NCI-H1092 (cell line): ENCODE data around the gene INTS15.
"Not testable (repeated sequence)": the region's sequence is repeated elsewhere in the genome, so short reads cannot be mapped to it uniquely, and the experiment has no call there.

Experiments used
- DNase-seq: peaks from one replicate; lab custom pipeline; 2025; lab: John Stamatoyannopoulos, UW

INTS15 gene

DNA sequence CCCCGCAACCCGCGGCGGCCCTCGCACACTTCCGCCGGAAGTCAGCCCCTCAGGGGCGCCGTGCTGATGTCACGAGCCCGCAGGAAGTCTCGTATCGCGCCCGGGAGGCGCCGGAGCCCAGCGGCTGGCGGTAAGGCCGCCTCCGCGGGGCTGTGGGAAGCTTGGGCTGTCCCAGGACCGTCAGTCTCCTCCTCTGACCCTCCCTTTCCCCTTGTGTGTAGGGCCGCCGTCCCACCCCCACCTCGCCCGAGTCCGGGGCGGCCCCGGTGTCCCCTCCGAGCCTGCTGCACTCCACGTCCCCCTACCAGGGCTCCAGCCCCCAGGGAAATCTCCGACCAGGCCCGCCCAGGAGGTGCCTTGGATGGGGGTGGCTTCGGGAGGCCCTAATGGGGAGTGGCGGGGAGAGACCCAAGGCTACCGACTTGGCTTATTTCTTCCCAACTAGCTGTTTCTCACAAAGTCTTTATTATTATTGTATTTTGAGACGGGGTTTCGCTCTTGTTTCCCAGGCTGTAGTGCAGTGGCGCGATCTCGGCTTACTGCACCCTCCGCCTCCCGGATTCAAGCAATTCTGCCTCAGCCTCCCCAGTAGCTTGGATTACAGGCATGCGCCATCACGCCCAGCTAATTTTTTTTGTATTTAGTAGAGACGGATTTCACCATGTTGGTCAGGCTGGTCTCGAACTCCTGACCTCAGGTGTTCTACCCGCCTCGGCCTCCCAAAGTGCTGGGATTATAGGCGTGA, 12.3 kb upstream of the INTS15 start, which contains the start of gene ZDHHC4:
Gene ZDHHC4, plus strand, starts transcription at position 86 of the 745 bp plus-strand sequence. CDS start 3,108 bp downstream, outside the sequence.
- DNase-seq, result peak; percentile 94

DNA sequence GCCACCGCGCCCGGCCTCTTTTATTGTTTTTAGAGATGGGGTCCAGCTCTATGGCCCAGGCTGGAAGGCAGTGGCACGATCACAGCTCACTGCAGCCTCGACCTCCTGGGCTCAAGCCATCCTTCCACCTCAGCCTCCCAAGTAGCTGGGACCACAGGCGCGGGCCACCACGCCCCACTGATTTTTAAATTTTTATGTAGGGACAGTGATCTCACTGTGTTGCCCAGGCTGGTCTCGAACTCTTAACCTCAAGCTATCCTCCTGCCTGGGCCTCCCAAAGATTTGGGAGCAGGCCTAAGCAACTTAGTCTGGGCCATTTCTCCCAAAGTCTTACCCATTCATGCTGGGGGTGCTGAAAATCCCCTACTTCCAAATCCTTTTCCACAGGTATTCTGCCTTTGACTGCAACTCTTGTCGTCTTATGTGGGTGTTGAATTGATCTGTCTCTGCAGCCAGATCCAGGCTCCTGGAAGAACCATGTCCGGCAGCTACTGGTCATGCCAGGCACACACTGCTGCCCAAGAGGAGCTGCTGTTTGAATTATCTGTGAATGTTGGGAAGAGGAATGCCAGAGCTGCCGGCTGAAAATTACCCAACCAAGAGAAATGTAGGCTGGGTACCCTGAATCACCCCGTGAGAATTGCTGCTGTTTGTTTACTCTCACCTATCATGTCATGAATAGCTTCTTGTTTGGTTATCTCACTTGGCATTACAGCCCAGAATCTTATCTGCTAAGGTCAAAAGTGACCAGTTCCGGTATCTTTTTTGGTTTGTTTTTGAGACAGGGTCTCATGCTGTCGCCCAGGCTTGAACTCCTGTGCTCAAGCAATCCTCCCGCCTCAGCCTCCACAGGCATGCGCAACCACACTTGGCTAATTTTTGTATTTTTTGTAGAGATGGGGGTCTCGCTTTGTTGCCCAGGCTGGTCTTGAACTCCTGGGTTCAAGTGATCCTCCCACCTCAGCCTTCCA, 11.4 kb upstream of the INTS15 start:
- no peak for DNase-seq

DNA sequence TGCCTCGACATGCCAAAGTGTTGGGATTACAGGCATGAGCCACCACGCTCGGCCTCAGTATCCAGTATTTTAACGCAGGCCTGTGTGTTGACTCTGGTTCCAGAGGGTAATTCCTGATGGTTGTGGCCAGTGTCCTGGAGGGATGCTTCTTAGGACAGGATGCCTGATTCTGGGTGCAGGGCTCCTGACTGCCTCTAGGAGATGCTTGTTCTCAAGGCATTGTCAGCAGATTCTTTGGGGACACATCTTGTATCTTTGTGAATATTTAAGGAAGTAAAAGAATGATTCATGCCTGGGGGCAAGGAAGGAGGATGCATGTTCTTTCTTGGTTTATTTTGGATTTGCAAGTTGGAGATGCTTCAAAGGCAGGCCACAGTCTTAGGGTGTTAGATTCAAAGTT, 10.4 kb upstream of the INTS15 start:
- DNase-seq, result no peak

DNA sequence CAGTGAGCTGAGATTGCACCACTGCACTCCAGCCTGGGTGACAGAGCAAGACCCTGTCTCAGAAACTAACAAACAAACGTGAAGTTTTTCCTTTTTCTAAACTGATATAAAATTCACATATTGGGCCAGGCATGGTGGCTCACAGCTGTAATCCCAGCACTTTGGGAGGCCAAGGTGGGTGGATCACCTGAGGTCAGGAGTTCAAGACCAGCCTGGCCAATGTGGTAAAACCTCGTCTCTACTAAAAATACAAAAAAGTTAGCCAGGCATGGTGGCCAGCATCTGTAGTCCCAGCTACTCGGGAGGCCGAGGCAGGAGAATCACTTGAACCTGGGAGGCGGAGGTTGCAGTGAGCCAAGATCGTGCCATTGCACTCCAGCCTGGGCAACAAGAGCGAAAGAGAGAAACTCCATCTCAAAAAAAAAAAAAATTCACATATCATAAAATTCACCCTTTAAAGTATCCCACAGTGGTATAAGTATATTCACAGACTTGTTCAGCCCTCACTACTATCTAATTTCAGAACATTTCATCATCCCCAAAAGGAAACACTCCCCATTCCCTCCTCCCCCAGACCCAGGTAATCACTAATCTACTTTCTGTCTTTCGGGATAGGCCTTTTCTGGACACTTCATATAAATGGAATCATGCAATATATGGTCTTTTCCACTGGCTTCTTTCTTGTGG, 3.9 kb upstream of the INTS15 start:
- DNase-seq, result not testable (repeated sequence)

DNA sequence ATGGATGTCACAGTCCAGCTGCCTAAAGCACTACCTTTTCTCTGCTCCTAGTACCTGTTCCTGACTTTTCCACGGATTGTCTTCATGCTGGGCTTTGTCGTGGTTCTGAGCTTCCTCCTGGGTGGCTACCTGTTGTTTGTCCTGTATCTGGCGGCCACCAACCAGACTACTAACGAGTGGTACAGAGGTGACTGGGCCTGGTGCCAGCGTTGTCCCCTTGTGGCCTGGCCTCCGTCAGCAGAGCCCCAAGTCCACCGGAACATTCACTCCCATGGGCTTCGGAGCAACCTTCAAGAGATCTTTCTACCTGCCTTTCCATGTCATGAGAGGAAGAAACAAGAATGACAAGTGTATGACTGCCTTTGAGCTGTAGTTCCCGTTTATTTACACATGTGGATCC, 1.3 kb upstream of the INTS15 start:
- no peak for DNase-seq

DNA sequence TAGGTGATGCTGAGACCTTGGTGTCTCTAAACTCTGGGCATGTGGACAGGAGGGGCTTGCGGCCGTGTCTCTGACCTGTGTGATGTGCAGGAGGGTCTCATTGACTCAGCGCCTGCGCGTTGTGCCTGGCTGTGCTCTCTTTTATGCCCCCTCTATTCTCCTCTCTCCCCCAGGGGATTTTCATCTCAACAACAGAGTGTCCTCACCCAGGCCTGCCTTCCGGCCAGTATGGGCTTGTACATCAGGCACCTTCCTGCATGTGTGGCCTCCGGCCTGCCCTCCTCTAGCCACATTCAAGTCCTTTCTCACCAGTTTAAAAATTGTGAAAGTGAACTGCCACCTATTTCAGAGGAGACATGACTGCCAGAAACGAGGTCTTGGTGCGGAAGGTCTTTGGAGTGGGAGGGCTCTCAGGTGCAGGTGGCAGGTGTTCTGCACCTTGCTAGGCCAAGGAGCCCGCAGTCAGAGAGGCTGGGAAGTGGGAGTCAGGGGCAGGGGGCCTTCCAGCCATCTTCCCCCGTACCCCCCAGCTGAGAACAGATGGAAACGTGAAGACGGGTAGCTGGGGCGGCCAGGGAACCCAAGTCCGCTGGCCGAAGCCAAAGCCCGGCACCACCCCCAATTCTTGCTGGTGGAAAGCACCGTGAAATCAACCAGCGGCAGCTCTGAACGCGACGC, 531 bp upstream of the INTS15 start:
- no peak for DNase-seq

DNA sequence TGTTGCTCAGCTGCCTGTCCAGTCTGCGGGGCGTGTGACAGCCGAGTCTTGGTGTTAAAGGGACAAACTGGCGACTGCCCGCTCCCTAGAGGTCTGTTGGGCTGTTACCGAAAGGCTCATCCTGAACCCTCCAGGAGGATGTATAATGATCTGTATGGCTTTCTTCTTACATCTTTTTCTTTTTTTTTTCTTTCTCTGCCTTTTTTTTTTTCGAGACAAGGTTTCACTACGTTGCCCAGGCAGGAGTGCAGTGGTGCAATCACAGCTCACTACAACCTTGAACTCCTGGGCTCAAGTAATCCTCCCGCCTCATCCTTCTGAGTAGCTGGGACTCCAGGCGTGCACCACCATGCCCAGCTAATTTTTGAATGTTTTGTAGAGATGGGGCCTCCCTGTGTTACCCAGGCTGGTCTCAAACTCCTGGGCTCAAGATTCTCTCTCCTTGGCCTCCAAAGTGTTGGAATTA, 857 bp downstream of the INTS15 start:
- DNase-seq, result no peak

DNA sequence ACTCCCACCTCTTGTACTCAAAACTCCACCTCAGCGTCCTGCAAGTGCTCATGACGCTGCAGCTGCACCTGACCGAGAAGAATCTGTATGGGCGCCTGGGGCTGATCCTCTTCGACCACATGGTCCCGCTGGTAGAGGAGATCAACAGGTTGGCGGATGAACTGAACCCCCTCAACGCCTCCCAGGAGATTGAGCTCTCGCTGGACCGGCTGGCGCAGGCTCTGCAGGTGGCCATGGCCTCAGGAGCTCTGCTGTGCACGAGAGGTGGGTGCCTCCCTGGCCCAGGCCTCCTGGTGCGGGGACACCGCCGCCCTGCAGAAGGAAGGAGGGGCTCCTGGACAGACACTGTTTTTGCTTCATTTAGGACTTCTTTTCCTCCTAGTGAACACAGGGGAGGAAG, 10.3 kb downstream of the INTS15 start:
- no peak for DNase-seq

DNA sequence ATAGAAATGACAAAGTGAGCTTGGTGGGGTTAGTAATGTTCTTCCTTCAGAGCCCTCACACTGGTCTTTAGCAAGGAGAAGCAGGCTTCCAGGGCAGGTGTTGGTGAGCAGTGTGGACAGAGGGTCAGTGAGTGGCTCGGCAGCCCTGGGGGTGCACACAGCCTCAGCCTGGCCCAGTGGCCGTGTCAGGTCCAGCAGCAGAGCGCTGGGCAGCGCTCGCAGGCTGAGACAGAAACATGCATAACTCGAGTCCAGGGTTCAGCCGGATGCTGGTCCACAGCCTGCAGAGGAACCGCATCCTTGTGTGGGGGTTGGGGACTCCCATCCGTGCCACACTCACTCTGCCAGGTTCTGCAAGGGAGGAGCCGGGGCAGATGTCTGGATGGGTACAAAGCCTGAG, 14.6 kb downstream of the INTS15 start:
- DNase-seq, result no peak

DNA sequence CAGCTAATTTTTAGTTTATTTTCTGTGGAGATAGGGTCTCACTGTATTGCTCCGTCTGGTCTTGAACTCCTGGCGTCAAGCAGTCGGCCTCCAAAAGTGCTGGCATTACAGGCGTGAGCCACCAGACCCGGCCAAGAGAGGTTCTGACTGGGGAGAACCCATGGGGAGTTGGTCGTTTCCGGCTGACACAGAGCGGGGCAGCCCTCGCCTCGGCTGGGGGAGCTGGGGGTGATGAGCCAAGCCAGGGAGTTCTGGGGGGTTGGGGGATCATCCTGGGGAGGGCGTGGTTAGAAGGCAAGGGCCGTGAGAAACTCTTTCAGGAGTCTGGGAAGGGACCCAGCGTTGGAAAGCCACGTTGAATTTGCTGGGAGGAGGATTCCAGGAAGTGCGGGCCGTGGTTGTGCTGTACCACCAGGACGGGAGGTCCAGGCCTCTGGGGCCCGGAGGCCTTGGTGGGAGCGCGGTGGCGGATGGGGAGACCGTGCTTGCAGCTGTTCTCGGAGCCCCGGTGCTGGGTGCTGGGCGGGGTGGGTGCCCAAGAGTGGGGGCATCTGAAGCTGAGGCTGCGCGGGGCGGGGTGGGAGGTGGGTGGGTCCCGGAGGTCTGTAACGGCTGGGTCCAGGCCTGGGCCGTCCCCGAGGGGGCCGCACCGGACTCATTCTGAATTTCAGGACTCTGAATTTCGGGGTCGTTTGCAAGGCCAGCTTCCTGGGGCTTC, 17.2 kb downstream of the INTS15 start:
- DNase-seq, result no peak

DNA sequence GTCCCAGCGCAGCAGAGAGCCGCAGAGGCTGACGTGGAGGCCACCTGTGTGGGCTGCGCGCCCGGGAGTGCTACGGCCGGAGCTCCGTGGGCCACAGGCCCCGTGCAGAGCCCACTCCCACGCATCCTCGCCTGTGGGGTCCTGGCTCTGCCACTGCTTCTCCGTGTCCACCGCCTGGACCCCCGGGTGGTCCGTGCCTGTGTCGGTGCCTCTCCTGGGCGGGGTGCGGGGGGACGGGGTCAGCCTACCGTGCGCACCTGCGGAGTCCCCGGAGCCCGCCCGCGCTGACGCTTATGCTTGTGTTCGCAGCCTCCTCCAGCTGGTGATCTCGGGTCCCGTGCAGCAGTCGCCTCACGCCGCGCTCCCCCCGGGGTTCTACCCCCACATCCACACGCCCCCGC, 17.8 kb downstream of the INTS15 start:
- no peak for DNase-seq

DNA sequence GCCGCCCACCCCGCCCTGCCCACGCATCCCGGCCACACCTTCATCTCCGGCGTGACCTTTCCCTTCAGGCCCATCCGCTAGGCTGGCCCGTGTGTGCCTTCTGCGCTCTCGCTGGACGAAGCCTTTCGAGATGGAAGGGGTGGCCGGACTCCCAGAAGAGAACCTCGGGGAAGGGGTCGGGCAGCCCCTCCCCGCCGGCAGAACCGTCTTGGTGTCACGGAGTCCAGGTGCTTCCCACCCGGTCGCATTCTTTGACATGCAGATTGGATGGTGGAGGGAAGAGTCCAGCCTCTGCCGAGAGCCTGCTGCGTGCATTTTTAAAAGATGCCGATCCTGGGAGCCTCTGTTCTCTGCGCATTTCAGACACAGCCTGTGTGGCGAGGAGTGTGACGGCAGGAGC, 18.3 kb downstream of the INTS15 start:
- DNase-seq, result no peak

DNA sequence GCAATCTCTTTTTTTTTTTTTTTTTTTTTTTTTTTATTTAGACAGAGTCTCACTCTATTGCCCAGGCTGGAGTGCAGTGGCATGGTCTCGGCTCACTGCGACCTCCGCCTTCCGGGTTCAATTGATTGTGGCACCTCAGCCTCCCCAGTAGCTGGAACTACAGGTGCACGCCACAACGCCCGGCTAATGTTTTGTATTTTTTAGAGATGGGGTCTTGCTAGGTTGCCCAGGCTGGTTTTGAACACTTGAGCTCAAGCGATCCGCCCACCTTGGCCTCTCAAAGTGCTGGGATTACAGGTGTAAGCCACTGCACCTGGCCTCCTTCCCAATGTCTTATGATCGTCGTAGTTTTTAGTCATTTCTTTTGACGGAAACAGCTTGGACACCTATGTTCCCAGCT, 19.0 kb downstream of the INTS15 start:
- no peak for DNase-seq

DNA sequence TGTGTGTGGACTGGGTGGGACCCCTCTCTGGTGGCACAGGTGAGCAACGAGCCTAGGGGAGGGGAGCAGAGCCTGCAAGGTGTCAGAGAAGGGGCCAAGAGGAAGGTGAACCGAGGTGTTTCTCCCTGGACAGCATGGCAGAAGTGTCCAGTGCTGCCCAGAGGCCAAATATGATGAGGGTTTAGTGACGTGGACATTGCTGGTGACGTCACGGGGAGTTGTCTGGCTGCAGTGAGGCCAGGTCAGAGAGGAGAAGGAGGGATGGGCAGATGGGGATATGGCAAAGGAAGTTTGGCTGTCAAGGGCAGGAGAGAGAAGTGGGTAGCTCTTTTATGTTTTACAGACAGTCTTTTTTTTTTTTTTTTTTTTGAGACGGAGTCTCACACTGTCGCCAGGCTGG, 23.0 kb downstream of the INTS15 start:
- DNase-seq, result no peak

DNA sequence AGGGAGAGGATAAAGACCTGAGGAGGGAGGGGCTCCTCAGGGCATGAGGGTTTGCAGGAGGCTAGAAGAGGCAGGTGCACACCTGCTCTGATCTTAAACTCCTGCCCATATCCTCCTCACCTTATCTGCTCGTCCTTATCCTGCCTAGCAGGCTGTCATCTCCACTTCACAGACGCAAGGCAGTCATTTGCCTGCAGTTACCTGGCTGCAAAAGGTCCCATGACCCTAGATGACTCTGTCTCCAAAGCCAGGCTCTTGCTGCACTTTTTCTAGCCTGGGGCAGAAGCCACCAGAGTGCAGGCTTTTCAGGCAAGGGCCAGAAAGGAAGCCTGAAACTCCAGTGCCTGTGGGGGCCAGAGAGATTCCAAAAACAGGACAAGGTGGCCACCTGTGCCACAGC, 23.9 kb downstream of the INTS15 start:
- DNase-seq, result no peak

DNA sequence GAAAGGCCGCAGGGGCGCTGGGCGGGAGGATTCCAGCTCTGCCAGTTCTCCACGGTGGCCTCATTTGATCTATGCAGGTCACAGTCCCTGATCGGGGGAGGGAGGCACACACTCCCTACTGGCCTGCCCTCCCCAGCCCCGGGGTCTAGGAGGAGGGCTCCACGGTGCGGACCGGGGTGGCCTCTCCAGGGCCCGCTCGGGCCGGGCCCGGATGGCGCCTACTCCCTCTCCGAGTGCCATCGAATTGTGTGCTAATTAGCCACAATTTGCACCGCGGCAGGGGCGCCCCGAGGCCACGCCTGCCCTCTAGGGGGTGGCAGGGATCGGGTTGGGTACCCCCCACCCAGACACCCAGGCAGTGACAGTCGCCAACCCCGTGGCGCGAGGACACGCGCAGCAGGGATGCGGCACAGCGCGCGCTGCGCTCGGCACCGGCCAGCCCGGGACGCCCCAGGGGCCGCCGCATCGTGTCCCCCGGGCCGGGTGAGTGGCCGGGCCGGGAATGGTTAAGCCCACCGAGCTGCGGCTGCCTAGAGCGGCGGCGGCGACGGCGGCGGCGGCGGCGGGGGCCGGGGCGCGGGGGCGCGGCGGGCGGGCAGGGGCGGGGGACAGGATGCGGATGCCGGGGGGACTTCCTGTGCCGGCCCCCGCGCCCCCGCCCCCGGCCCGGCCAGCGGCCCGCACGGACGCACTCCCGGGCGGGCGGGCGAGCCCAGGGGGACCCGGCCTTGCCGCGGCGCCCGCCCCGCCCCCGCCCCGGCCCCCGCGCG, 25.3 kb downstream of the INTS15 start, which contains the start of gene ZNF853:
Gene ZNF853, plus strand, starts transcription at position 658 of the 770 bp plus-strand sequence. CDS start 565 bp downstream, outside the sequence.
- no peak for DNase-seq

DNA sequence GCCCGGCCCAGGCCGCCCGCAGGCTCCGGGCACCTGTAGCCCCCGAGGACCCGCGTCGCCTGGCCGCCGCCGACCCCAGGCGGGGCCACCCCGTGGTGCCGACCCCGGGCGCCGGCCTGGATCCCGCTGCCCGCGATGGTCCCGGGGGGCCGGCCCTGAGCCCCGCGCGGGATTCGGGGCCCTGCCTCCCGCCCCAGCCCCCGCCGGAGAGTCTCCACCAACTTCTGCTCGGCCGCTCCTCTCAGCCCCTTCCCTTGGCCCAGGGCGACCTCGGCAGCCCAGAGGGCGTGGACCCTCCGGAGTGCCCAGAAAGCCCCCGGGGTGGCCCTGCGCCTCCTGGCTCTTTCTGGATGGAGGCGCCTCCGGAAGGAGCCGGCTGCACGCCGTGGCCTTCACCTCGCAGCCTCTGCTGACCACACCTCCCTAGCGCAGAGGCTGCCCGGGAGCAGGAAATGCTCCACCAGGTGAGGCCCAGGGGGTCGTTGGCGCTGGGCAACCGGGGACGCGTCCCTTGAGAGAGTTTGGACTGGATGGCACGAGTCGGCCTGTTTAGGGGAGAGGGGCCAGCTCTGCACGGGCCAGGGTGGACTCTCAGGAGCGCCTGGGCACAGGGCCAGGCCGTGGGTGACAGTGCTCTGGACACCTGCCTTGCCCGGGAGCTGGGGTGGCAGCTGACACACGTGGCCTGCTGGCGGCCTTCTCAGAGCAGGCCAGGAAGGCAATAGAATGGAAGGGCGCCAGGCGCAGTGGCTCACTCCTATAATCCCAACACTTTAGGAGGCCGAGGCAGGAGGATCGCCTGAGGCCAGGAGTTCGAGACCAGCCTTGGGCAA, 26.1 kb downstream of the INTS15 start:
- DNase-seq, result no peak

DNA sequence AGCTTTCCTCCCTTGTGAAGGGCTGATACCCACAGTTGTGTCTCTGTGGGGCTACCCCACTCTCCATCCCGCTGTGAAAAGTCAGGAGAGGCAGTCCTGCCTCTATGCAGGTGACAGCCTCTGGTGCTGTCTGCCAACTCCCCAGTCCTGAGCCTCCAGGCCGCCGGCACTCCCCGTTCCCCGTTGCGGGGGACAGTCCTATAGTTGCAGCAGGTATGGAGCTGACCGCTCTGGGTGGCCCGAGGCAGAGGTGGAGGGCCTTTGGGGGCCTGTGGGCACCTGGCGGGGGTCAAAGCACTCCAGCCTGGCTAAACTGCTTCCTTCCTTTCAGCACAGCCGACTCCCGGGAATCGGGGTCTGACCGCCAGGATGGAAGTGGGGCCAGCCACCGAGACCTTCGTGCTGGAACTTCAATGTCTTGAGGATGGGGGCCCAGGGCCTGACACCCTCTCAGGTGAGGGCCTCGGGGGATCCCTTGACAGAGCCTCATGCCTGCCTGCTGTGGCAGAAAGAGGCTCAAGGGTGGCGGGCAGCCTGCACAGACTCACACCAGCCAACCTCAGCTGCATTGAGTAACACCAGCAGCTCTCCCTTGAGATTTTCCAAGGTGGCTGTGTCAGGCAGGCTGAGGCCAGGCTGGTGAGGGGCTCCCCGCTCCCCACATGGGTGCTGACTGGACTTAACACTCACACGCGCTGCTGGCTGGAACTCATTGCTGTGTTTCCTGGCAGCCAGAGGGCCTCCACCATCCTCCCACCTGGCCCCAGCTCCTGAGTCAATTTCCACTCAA, 27.2 kb downstream of the INTS15 start:
- DNase-seq, result no peak
